SU-DHL-6 (cell line): ENCODE measurements around the gene GSK3B.

Source experiments
- H2AFZ ChIP-seq: fragments of 200-600 bp; sonication (generic); 2 replicates; pipeline ENCODE4 v1.6.1; 2014; ENCODE audit warnings: low read depth, mild to moderate bottlenecking, moderate library complexity, mixed read lengths, antibody characterized with exemption, low read length; ENCODE audit not compliant: severe bottlenecking
- H3F3A ChIP-seq: fragments of 200-600 bp; shearing (Covaris generic); 2 replicates; pipeline ENCODE4 v1.6.0; 2016; ENCODE audit warnings: antibody characterized with exemption, mild to moderate bottlenecking; ENCODE audit not compliant: insufficient read depth
- H3K27ac ChIP-seq: fragments of 200-600 bp; sonication (generic); 2 replicates; pipeline ENCODE4 v1.5.1; 2016; ENCODE audit warnings: low read depth, mild to moderate bottlenecking, low read length, moderate library complexity, mixed read lengths
- H3K27me3 ChIP-seq: fragments of 200-600 bp; sonication (generic), shearing (Covaris generic); 2 replicates; pipeline ENCODE4 v1.6.0; 2014; ENCODE audit warnings: mild to moderate bottlenecking, low read length
- H3K36me3 ChIP-seq: fragments of 200-600 bp; sonication (generic); 2 replicates; pipeline ENCODE4 v1.6.1; 2014; ENCODE audit warnings: mild to moderate bottlenecking, low read length, mixed read lengths
- H3K4me2 ChIP-seq: fragments of 300-600, 200-600 bp; shearing (Covaris generic), sonication (generic); 2 replicates; pipeline ENCODE4 v1.6.0; 2014; ENCODE audit warnings: low read length, low read depth, mild to moderate bottlenecking; ENCODE audit not compliant: poor library complexity, severe bottlenecking
- H3K4me3 ChIP-seq: fragments of 200-600 bp; sonication (generic); 2 replicates; pipeline ENCODE4 v1.5.1; 2014; ENCODE audit warnings: antibody characterized with exemption, low read length, mild to moderate bottlenecking, mixed read lengths; ENCODE audit not compliant: insufficient read depth, poor library complexity, severe bottlenecking
- H3K79me2 ChIP-seq: fragments of 200-600 bp; sonication (generic); 2 replicates; pipeline ENCODE4 v1.6.1; 2014; ENCODE audit warnings: mild to moderate bottlenecking, low read length, moderate library complexity; ENCODE audit not compliant: insufficient read depth
- H3K9ac ChIP-seq: fragments of 200-600 bp; sonication (generic); 2 replicates; pipeline ENCODE4 v1.7.0; 2014; ENCODE audit warnings: mild to moderate bottlenecking, low read length
- H3K9me2 ChIP-seq: fragments of 200-600 bp; sonication (generic); replicated peaks from 2 replicates; pipeline ENCODE4 v1.6.1; 2014; ENCODE audit warnings: low read length; ENCODE audit not compliant: insufficient read depth
- H3K9me3 ChIP-seq: fragments of 200-600 bp; sonication (generic); 2 replicates; pipeline ENCODE4 v1.6.1; 2014; ENCODE audit warnings: low read length, mixed read lengths; ENCODE audit not compliant: insufficient read depth
- H4K20me1 ChIP-seq: fragments of 200-600 bp; sonication (generic); 2 replicates; pipeline ENCODE4 v1.6.1; 2014; ENCODE audit warnings: low read depth, mild to moderate bottlenecking, antibody characterized with exemption, low read length, moderate library complexity, mixed read lengths
- CTCF ChIP-seq: fragments of 200-600 bp; sonication (generic); IDR thresholded peaks from one replicate; pipeline ENCODE4 v1.5.1; 2017; ENCODE audit warnings: antibody characterized with exemption, mild to moderate bottlenecking, low read length, moderate library complexity; ENCODE audit not compliant: insufficient read depth, poor library complexity, severe bottlenecking
- EZH2phosphoT487 ChIP-seq: fragments of 200-600 bp; sonication (generic), shearing (Covaris generic); conservative IDR thresholded peaks from 2 replicates; pipeline ENCODE4 v1.6.1; 2018; ENCODE audit warnings: mild to moderate bottlenecking, antibody characterized with exemption, low read length, moderate library complexity, mixed read lengths

The GSK3B gene

GRCh38 chr3:119779731-119780383 lies 314.4 kb downstream of the GSK3B start:
- Histone ChIP-seq H4K20me1 (no peaks in the 10 kb centered on the region), H3K9me2 (no peaks in the 10 kb centered on the region), H3K36me3 (no peaks in the 10 kb centered on the region), H3K27ac (no peak overlapping the region), H3K4me3 (no peak overlapping the region), H3K4me2 (no peak overlapping the region), H3K9me3 (no peaks in the 10 kb centered on the region), H3K79me2 (no peaks in the 10 kb centered on the region), H2AFZ (no peak overlapping the region), H3F3A (no peaks in the 10 kb centered on the region), H3K9ac (no peak overlapping the region), H3K27me3 (no peaks in the 10 kb centered on the region)
- TF ChIP-seq EZH2phosphoT487 (no peak), CTCF (no peak)

- no peak overlapping the region for H3K4me2 ChIP-seq
- H3K9me3 ChIP-seq = no peaks in the 10 kb centered on the region
- H3K9me2 ChIP-seq = no peaks in the 10 kb centered on the region
- H3K9ac ChIP-seq = no peak overlapping the region
- no peak overlapping the region for H2AFZ ChIP-seq
- H3K27ac ChIP-seq = no peak overlapping the region
- H3K79me2 ChIP-seq = no peaks in the 10 kb centered on the region
- no peaks in the 10 kb centered on the region for H3F3A ChIP-seq
- TF ChIP-seq CTCF (no peak), EZH2phosphoT487 (no peak)
- H4K20me1 ChIP-seq = no peaks in the 10 kb centered on the region
- no peak overlapping the region for H3K4me3 ChIP-seq
- H3K36me3 ChIP-seq = no peaks in the 10 kb centered on the region
- H3K27me3 ChIP-seq = no peaks in the 10 kb centered on the region
These were observed 315.4 kb downstream of the GSK3B start for GRCh38 chr3:119778811-119779210.

- Histone ChIP-seq H3F3A (no peaks in the 10 kb centered on the region), H3K79me2 (no peaks in the 10 kb centered on the region), H3K9me3 (no peaks in the 10 kb centered on the region), H4K20me1 (no peaks in the 10 kb centered on the region), H3K27ac (no peak overlapping the region), H3K4me3 (no peak overlapping the region), H3K9me2 (no peaks in the 10 kb centered on the region), H3K4me2 (no peak overlapping the region), H2AFZ (no peak overlapping the region), H3K27me3 (no peaks in the 10 kb centered on the region), H3K36me3 (no peaks in the 10 kb centered on the region), H3K9ac (no peak overlapping the region)
- TF ChIP-seq EZH2phosphoT487 = no peak
- no peak for TF ChIP-seq CTCF
These were observed 316.1 kb downstream of the GSK3B start for GRCh38 chr3:119778176-119778575.

- Histone ChIP-seq H3K36me3 (no peaks in the 10 kb centered on the region), H3F3A (no peaks in the 10 kb centered on the region), H3K27ac (no peak overlapping the region), H3K9ac (no peak overlapping the region), H3K4me3 (no peak overlapping the region), H2AFZ (no peak overlapping the region), H3K9me2 (no peaks in the 10 kb centered on the region), H3K79me2 (no peaks in the 10 kb centered on the region), H3K27me3 (no peaks in the 10 kb centered on the region), H3K9me3 (no peaks in the 10 kb centered on the region), H4K20me1 (no peaks in the 10 kb centered on the region), H3K4me2 (no peak overlapping the region)
- TF ChIP-seq CTCF (no peak), EZH2phosphoT487 (no peak)
These were observed 317.9 kb downstream of the GSK3B start for GRCh38 chr3:119776304-119776703.
